ENCODE measurements around the gene SLC49A3. TPM values are rescaled to one million over a fixed set of nuclear protein-coding genes. Genes with fewer than 3 reads are reported as not detected.

Gene SLC49A3
- total and polyA plus RNA-seq, 10 donors, result 5.6 to 28.8 (median 17.0) TPM

DNA sequence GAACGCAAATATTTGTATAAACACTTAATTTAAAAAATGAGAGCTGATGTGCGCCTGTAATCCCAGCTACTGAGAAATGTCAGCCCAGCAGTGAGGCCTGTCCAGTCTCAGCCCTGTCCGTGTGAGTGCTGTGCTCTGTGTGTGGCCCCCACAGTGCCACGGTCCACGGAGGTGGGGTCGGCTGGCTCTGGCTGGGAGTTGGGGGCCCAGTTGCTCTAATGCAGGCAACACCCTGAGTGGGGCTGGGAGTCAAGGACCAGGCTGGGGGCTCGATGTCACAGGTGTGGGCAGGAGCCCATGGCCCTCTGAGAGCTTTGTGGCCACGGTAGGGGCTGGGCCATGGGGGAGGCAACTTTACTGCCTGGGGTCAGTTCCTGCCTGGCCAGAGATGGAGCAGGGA lies 29.5 kb upstream of the SLC49A3 start:
- no peak overlapping the region for H3K4me3 ChIP-seq
- no peak for DNase-seq
- H3K9me3 ChIP-seq, result no peaks in the 10 kb centered on the region
- H3K36me3 ChIP-seq, result peaks cover 0 to 52% (median 7%) of the 10 kb centered on the region in 6 donors
- WGBS, 5 donors, result 82 to 93% (median 89%) methylated on average over 8 of the region's 8 CpGs
- intact Hi-C loops (cut with DNase I; ENCODE audit: low total_unique reads), result no loop called here
- peaks cover 2 to 70% (median 25%) of the 10 kb centered on the region in 6 donors for H3K4me1 ChIP-seq
- TF ChIP-seq POLR2AphosphoS5 (IDR thresholded peaks at IDR 0.05) (peak in 1 of 3 donors; percentile 13), POLR2A (IDR thresholded peaks at IDR 0.05) (no peak)
- H3K27ac ChIP-seq, result no peak overlapping the region
- H3K27me3 ChIP-seq (replicated peaks in 1 of 7), result no peaks in the 10 kb centered on the region

- DNase-seq, result no peak
- Histone ChIP-seq H3K27ac (peak overlapping the region in 1 of 8 donors; percentile 17), H3K36me3 (peaks cover 0 to 46% (median 5%) of the 10 kb centered on the region in 6 donors), H3K4me3 (no peak overlapping the region), H3K27me3 (replicated peaks in 1 of 7) (no peaks in the 10 kb centered on the region), H3K4me1 (peaks cover 2 to 71% (median 25%) of the 10 kb centered on the region in 6 donors), H3K9me3 (no peaks in the 10 kb centered on the region)
- TF ChIP-seq POLR2A (IDR thresholded peaks at IDR 0.05) (no peak), POLR2AphosphoS5 (IDR thresholded peaks at IDR 0.05) (peak in 1 of 3 donors; percentile 44)
- intact Hi-C loops (cut with DNase I; ENCODE audit: low total_unique reads), result no loop called here
- 82 to 90% (median 88%) methylated on average over 20 to 34 of the region's 34 CpGs for WGBS, 5 donors
Observed at GRCh38 chr4:717601-718320, 28.8 kb upstream of the SLC49A3 start.

- TF ChIP-seq, protein P1, sequence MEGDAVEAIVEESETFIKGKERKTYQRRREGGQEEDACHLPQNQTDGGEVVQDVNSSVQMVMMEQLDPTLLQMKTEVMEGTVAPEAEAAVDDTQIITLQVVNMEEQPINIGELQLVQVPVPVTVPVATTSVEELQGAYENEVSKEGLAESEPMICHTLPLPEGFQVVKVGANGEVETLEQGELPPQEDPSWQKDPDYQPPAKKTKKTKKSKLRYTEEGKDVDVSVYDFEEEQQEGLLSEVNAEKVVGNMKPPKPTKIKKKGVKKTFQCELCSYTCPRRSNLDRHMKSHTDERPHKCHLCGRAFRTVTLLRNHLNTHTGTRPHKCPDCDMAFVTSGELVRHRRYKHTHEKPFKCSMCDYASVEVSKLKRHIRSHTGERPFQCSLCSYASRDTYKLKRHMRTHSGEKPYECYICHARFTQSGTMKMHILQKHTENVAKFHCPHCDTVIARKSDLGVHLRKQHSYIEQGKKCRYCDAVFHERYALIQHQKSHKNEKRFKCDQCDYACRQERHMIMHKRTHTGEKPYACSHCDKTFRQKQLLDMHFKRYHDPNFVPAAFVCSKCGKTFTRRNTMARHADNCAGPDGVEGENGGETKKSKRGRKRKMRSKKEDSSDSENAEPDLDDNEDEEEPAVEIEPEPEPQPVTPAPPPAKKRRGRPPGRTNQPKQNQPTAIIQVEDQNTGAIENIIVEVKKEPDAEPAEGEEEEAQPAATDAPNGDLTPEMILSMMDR (IDR thresholded peaks at IDR 0.05 in 8 of 11, conservative IDR thresholded peaks at IDR 0.05 in 3 of 11), result no peak
- TF ChIP-seq POLR2AphosphoS5 (IDR thresholded peaks at IDR 0.05), result no peak
- no peak for TF ChIP-seq POLR2A (IDR thresholded peaks at IDR 0.05)
- WGBS, 5 donors, result 90 to 94% (median 92%) methylated on average over 18 of the region's 18 CpGs
- Histone ChIP-seq H3K4me3 (no peak overlapping the region), H3K9me3 (no peaks in the 10 kb centered on the region), H3K36me3 (peaks cover 0 to 26% (median 4%) of the 10 kb centered on the region in 6 donors), H3K27ac (no peak overlapping the region), H3K27me3 (replicated peaks in 1 of 7) (no peaks in the 10 kb centered on the region), H3K4me1 (peaks cover 0 to 74% (median 22%) of the 10 kb centered on the region in 6 donors)
- intact Hi-C loops (cut with DNase I; ENCODE audit: low total_unique reads), result no loop called here
- DNase-seq, result no peak
Observed at GRCh38 chr4:714087-714486, 25.1 kb upstream of the SLC49A3 start.

DNA sequence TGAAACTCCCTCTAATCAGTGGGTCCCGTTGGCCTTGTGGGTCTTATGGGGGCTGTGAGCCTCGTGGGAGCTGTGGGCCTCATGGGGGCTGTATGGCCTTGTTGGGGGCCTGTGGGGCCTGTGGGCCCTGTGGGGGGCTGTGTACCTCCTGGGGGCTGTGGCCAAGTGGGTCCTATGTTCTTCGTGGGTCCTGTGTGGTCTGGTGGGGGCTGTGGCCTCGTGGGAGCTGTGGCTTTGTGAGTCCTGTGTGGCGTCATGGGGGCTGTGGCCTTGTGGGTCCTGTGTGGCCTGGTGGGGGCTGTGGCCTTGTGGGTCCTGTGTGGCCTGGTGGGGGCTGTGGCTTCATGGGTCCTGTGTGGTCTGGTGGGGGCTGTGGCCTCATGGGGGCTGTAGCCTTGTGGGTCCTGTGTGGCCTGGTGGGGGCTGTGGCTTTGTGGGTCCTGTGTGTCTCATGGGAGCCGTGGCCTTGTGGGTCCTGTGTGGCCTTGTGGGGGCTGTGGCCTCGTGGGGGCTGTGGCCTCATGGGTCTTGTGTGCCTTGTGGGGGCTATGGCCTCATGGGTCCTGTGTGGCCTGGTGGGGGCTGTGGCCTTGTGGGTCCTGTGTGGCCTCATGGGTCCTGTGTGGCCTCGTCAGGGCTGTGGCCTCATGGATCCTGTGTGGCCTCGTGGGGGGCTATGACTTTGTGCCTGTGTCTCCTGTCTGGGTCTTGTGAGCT lies 24.1 kb upstream of the SLC49A3 start:
- TF ChIP-seq POLR2A (IDR thresholded peaks at IDR 0.05), result no peak
- TF ChIP-seq POLR2AphosphoS5 (IDR thresholded peaks at IDR 0.05), result no peak
- TF ChIP-seq, protein P1 (IDR thresholded peaks at IDR 0.05 in 8 of 11, conservative IDR thresholded peaks at IDR 0.05 in 3 of 11), result no peak
- Histone ChIP-seq H3K4me1 (peaks cover 4 to 74% (median 29%) of the 10 kb centered on the region in 6 donors), H3K4me3 (no peak overlapping the region), H3K36me3 (peaks cover 0 to 31% (median 4%) of the 10 kb centered on the region in 6 donors), H3K9me3 (no peaks in the 10 kb centered on the region), H3K27ac (no peak overlapping the region), H3K27me3 (replicated peaks in 1 of 7) (no peaks in the 10 kb centered on the region)
- 63 to 77% (median 75%) methylated on average over 7 to 9 of the region's 9 CpGs for WGBS, 5 donors
- intact Hi-C loops (cut with DNase I; ENCODE audit: low total_unique reads), result no loop called here
- no peak for DNase-seq

- no peak for DNase-seq
- H3K4me3 ChIP-seq, result no peak overlapping the region
- H3K36me3 ChIP-seq, result peaks cover 0 to 32% (median 4%) of the 10 kb centered on the region in 6 donors
- intact Hi-C loops (cut with DNase I; ENCODE audit: low total_unique reads), result no loop called here
- WGBS, 5 donors, result 72 to 87% (median 79%) methylated on average over 3 of the region's 3 CpGs
- TF ChIP-seq POLR2AphosphoS5 (IDR thresholded peaks at IDR 0.05) (no peak), POLR2A (IDR thresholded peaks at IDR 0.05) (no peak)
- TF ChIP-seq, protein P1 (IDR thresholded peaks at IDR 0.05 in 8 of 11, conservative IDR thresholded peaks at IDR 0.05 in 3 of 11), result no peak
- no peaks in the 10 kb centered on the region for H3K9me3 ChIP-seq
- no peak overlapping the region for H3K27ac ChIP-seq
- H3K27me3 ChIP-seq (replicated peaks in 1 of 7), result no peaks in the 10 kb centered on the region
- peaks cover 8 to 74% (median 30%) of the 10 kb centered on the region in 6 donors for H3K4me1 ChIP-seq
Observed at GRCh38 chr4:712093-712492, 23.1 kb upstream of the SLC49A3 start.
